ENCODE data around the gene FAT2. TPM values are rescaled to one million over a fixed set of nuclear protein-coding genes. Genes with fewer than 3 reads are reported as not detected.

Gene FAT2
- polyA plus RNA-seq, 2 of the 4 experiments (the other 2 are of a cell fraction): 0.03 TPM; not detected in 1

DNA sequence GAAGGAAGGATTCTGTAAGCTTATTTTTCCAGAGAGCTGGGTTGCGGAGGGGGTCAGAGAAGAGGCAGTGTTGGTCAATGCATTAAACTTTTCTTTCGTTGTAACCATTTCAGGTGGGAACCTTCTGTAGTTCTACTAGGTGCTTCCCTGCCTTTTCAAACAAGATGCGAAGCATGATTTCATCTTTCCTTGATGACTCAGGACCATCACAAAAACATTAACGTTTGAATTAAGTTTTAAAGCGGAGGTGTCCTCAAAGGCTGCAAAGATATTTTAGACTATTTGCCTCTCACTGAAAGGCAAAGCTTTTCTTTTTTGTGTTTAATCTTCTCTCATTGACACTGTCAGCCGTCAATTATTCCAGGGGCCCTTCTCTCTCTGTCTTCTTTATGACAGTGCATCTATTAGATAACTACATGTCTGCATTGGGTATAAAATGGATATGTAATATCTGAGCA is 26.3 kb upstream of the FAT2 start:
- WGBS (ENCODE audit: missing lambda C conversion rate): 34% methylated on average over 6 of the region's 6 CpGs
- ChIA-PET CTCF (interaction anchor here (0.7 to 3.9 kb wide), 3 partner anchors 12 to 41 kb away, joined by 3 to 17 read pairs (median 4); no protein-coding TSS in a partner anchor), POLR2A (no interaction called here)
- DNase-seq (ENCODE audit: low read depth in 1 of 2, low spot score in 1 of 2) (no peak), ATAC-seq (no peak), FAIRE-seq (no peak)
- Histone ChIP-seq H3K4me2 (no peak overlapping the region), H3K27ac (peak overlapping the region in 1 of 2 experiments; percentile 4; a peak in 1 of 6 replicates), H3K4me3 (no peak overlapping the region), H3K4me1 (peaks cover 27% of the 10 kb centered on the region), H3K9me3 (no peaks in the 10 kb centered on the region)
- TF ChIP-seq MAZ (IDR thresholded peaks at IDR 0.05; ENCODE audit: borderline replicate concordance, low read depth, low read length) (no peak), ZC3H11A (IDR thresholded peaks at IDR 0.05) (no peak), ESRRA (IDR thresholded peaks at IDR 0.05; ENCODE audit: borderline replicate concordance, low read length) (no peak), ZFP36 (IDR thresholded peaks at IDR 0.05; ENCODE audit: borderline replicate concordance, partially characterized antibody) (no peak), PHF8 (IDR thresholded peaks at IDR 0.05; ENCODE audit: borderline replicate concordance, low read depth) (no peak), MYC (IDR thresholded peaks at IDR 0.05; ENCODE audit: borderline replicate concordance, low read length) (no peak), FOSL2 (IDR thresholded peaks at IDR 0.05) (no peak), FOSL2 (CRISPR knock-in tag; IDR thresholded peaks at IDR 0.05) (no peak)
- TF ChIP-seq, protein P1, sequence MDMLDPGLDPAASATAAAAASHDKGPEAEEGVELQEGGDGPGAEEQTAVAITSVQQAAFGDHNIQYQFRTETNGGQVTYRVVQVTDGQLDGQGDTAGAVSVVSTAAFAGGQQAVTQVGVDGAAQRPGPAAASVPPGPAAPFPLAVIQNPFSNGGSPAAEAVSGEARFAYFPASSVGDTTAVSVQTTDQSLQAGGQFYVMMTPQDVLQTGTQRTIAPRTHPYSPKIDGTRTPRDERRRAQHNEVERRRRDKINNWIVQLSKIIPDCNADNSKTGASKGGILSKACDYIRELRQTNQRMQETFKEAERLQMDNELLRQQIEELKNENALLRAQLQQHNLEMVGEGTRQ (IDR thresholded peaks at IDR 0.05): no peak
- TF ChIP-seq, protein P2, sequence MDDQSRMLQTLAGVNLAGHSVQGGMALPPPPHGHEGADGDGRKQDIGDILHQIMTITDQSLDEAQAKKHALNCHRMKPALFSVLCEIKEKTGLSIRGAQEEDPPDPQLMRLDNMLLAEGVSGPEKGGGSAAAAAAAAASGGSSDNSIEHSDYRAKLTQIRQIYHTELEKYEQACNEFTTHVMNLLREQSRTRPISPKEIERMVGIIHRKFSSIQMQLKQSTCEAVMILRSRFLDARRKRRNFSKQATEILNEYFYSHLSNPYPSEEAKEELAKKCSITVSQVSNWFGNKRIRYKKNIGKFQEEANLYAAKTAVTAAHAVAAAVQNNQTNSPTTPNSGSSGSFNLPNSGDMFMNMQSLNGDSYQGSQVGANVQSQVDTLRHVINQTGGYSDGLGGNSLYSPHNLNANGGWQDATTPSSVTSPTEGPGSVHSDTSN (IDR thresholded peaks at IDR 0.05): no peak
- TF ChIP-seq, protein P3, sequence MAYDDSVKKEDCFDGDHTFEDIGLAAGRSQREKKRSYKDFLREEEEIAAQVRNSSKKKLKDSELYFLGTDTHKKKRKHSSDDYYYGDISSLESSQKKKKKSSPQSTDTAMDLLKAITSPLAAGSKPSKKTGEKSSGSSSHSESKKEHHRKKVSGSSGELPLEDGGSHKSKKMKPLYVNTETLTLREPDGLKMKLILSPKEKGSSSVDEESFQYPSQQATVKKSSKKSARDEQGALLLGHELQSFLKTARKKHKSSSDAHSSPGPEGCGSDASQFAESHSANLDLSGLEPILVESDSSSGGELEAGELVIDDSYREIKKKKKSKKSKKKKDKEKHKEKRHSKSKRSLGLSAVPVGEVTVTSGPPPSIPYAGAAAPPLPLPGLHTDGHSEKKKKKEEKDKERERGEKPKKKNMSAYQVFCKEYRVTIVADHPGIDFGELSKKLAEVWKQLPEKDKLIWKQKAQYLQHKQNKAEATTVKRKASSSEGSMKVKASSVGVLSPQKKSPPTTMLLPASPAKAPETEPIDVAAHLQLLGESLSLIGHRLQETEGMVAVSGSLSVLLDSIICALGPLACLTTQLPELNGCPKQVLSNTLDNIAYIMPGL (CRISPR knock-in tag; IDR thresholded peaks at IDR 0.05; ENCODE audit: borderline replicate concordance): no peak
- TF ChIP-seq, protein P4, sequence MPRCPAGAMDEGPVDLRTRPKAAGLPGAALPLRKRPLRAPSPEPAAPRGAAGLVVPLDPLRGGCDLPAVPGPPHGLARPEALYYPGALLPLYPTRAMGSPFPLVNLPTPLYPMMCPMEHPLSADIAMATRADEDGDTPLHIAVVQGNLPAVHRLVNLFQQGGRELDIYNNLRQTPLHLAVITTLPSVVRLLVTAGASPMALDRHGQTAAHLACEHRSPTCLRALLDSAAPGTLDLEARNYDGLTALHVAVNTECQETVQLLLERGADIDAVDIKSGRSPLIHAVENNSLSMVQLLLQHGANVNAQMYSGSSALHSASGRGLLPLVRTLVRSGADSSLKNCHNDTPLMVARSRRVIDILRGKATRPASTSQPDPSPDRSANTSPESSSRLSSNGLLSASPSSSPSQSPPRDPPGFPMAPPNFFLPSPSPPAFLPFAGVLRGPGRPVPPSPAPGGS (IDR thresholded peaks at IDR 0.05): no peak

DNA sequence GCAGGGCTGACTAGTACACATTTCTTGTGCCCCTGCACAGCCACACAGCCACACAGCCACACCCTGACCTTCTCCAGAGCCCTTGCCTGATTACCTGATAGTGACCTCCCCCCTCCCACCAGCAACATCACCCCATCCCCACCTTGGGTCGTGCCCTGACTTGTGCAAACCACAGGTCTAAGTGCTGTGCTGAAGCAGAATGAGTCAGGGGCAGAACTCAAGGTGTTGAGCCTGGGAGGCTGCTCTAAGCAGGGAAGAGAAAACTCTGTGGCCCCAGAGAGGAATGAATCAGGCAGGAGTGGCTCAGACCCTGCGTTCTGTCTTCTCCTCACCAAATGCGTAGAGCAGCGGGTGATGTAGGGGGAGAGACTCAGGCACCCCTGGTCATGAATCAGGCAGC is 24.3 kb upstream of the FAT2 start:
- ChIA-PET CTCF (interaction anchor here (0.7 to 3.9 kb wide), 2 partner anchors 36 to 1455 kb away, joined by 3 to 17 read pairs; no protein-coding TSS in a partner anchor), POLR2A (no interaction called here)
- H3K4me2 ChIP-seq: no peak overlapping the region
- FAIRE-seq (no peak), DNase-seq (ENCODE audit: low read depth in 1 of 2, low spot score in 1 of 2) (no peak), ATAC-seq (peak; percentile 5 to 13; a peak in 1 of 6 replicates)
- WGBS (ENCODE audit: missing lambda C conversion rate): 48% methylated on average over 4 of the region's 4 CpGs
- no peak overlapping the region for H3K4me3 ChIP-seq
- TF ChIP-seq CEBPB (IDR thresholded peaks at IDR 0.05) (no peak), JUNB (IDR thresholded peaks at IDR 0.05) (no peak), FOXS1 (CRISPR knock-in tag; IDR thresholded peaks at IDR 0.05) (no peak), TFCP2L1 (CRISPR knock-in tag; IDR thresholded peaks at IDR 0.05) (no peak), TP53 (CRISPR knock-in tag; IDR thresholded peaks at IDR 0.05) (no peak), ZNF302 (CRISPR knock-in tag; IDR thresholded peaks at IDR 0.05) (no peak), CBX2 (IDR thresholded peaks at IDR 0.05; ENCODE audit: borderline replicate concordance, low read depth) (no peak), ESRRA (IDR thresholded peaks at IDR 0.05; ENCODE audit: borderline replicate concordance, low read length) (no peak), HOXB5 (CRISPR knock-in tag; IDR thresholded peaks at IDR 0.05) (no peak), SREBF2 (IDR thresholded peaks at IDR 0.05) (no peak), ZC3H11A (IDR thresholded peaks at IDR 0.05) (no peak), FOSB (CRISPR knock-in tag; IDR thresholded peaks at IDR 0.05) (no peak), EHF (CRISPR knock-in tag; IDR thresholded peaks at IDR 0.05) (no peak), BHLHE40 (IDR thresholded peaks at IDR 0.05; ENCODE audit: low read depth, low read length) (no peak)
- TF ChIP-seq, protein P1 (IDR thresholded peaks at IDR 0.05): no peak
- TF ChIP-seq, protein P5, sequence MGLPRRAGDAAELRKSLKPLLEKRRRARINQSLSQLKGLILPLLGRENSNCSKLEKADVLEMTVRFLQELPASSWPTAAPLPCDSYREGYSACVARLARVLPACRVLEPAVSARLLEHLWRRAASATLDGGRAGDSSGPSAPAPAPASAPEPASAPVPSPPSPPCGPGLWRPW (IDR thresholded peaks at IDR 0.05): no peak
- H3K9me3 ChIP-seq: no peaks in the 10 kb centered on the region
- peaks cover 27% of the 10 kb centered on the region for H3K4me1 ChIP-seq
- H3K27ac ChIP-seq: peak overlapping the region in 1 of 2 experiments; percentile 44; a peak in 3 of 6 replicates

Measured in A549 (cell line).